SK-N-SH (cell line): ENCODE data around the gene FKBP2.

Experiments
- CHD2 ChIP-seq: fragments of 150-350 bp; IDR thresholded peaks from 2 replicates; pipeline ENCODE4 v1.6.1; 2018; ENCODE audit warnings: low read length; ENCODE audit not compliant: partially characterized antibody
- RAD21 ChIP-seq: IDR thresholded peaks from 2 replicates; pipeline ENCODE4 v1.6.1; 2012; ENCODE audit warnings: mild to moderate bottlenecking, low read length

- TF ChIP-seq CHD2 (no peak), RAD21 (no peak)
These were observed 14.5 kb downstream of the FKBP2 start for GRCh38 chr11:64255135-64256128.
